Endothelial cell of umbilical vein (primary cell): ENCODE measurements around the gene TMF1. TPM values are rescaled to one million over a fixed set of nuclear protein-coding genes. Genes with fewer than 3 reads are reported as not detected.

Experiments
- BruUV-seq: library from RNA; stranded (reverse); fragments of 400-500 nt; replicated peaks from 2 replicates; lab custom pipeline; 2021; lab: Mats Ljungman, UMichigan
- CTCF ChIA-PET: fragments of 300-600, 350-600 bp; sonication (Branson Sonifier 250); formaldehyde crosslinking; loops from one replicate; lab custom pipeline; 2021; ENCODE audit warnings: antibody characterized with exemption, inconsistent platforms; lab: Charles Lee
- POLR2A ChIA-PET: fragments of 300-600, 350-600 bp; sonication (Branson Sonifier 250); formaldehyde crosslinking; loops from one replicate; lab custom pipeline; 2021; ENCODE audit warnings: antibody characterized with exemption, inconsistent platforms; lab: Charles Lee
- DNase-seq: peaks from one replicate; pipeline ENCODE4 v3.0.0-alpha.2; 2011; ENCODE audit warnings: low read depth, low spot score
- FAIRE-seq: peaks from 2 replicates; lab custom pipeline; 2011; peaks lifted over from hg19 to GRCh38; lab: Jason Lieb, UNC
- H2AFZ ChIP-seq: 2 replicates; pipeline ENCODE4 v1.6.0; 2012; ENCODE audit warnings: low read depth, low read length, control low read depth, inconsistent platforms
- H3K27ac ChIP-seq: 2 replicates; pipeline ENCODE4 v1.5.1; 2011; ENCODE audit warnings: low read depth, mild to moderate bottlenecking, control low read depth, low read length, moderate library complexity; ENCODE audit not compliant: insufficient read depth
- H3K27me3 ChIP-seq, 2 experiments: 2 replicates each; pipeline versions ENCODE4 v1.6.0 to v1.6.1; 2011; ENCODE audit warnings: low read length in 2 of 2, mixed read lengths in 1 of 2; ENCODE audit not compliant: control insufficient read depth in 2 of 2, insufficient read depth in 2 of 2
- H3K36me3 ChIP-seq, 2 experiments: 2 replicates in 1 of 2; 3 replicates in 1 of 2; pipeline ENCODE4 v1.5.1; 2011; ENCODE audit warnings: low read length in 2 of 2, mild to moderate bottlenecking in 1 of 2, moderate library complexity in 1 of 2; ENCODE audit not compliant: control insufficient read depth in 2 of 2, insufficient read depth in 2 of 2; ENCODE audit errors: extremely low read depth in 1 of 2
- H3K4me1 ChIP-seq: 3 replicates; pipeline ENCODE4 v1.5.1; 2011; ENCODE audit warnings: mild to moderate bottlenecking, low read length; ENCODE audit not compliant: control insufficient read depth, insufficient read depth; ENCODE audit errors: extremely low read depth
- H3K4me2 ChIP-seq: 2 replicates; pipeline ENCODE4 v1.6.1; 2011; ENCODE audit warnings: low read length, control low read depth, mixed read lengths; ENCODE audit not compliant: insufficient read depth
- H3K4me3 ChIP-seq, 3 experiments: fragments of 200-600 bp in 1 of 3; sonication (generic), shearing (Covaris generic) in 1 of 3; replicated peaks in 1 of 3; 2 replicates each; pipeline ENCODE4 v1.5.1; 2011 to 2016; ENCODE audit warnings: control low read depth in 3 of 3, low read length in 3 of 3, mild to moderate bottlenecking in 2 of 3, inconsistent platforms in 1 of 3, low read depth in 1 of 3, moderate library complexity in 1 of 3; ENCODE audit not compliant: insufficient read depth in 1 of 3
- H3K79me2 ChIP-seq: 2 replicates; pipeline ENCODE4 v1.6.0; 2012; ENCODE audit warnings: low read length, inconsistent platforms; ENCODE audit not compliant: control insufficient read depth, insufficient read depth
- H3K9ac ChIP-seq: replicated peaks from 2 replicates; pipeline ENCODE3; 2011; ENCODE audit warnings: low read length, control low read depth; ENCODE audit not compliant: insufficient read depth; ENCODE audit errors: extremely low read depth
- H3K9me1 ChIP-seq: replicated peaks from 3 replicates; pipeline ENCODE4 v1.6.0; 2011; ENCODE audit warnings: mild to moderate bottlenecking, low read length; ENCODE audit not compliant: control insufficient read depth, insufficient read depth; ENCODE audit errors: extremely low read depth
- H3K9me3 ChIP-seq: replicated peaks from 2 replicates; pipeline ENCODE4 v1.5.1; 2012; ENCODE audit warnings: low read length, inconsistent platforms; ENCODE audit not compliant: control insufficient read depth, insufficient read depth
- H4K20me1 ChIP-seq: replicated peaks from 2 replicates; pipeline ENCODE3; 2011; ENCODE audit warnings: mild to moderate bottlenecking, low read length; ENCODE audit not compliant: control insufficient read depth, insufficient read depth; ENCODE audit errors: extremely low read depth
- EZH2 ChIP-seq: IDR thresholded peaks from 2 replicates; pipeline ENCODE4 v1.6.1; 2012; ENCODE audit warnings: borderline replicate concordance, low read depth, mild to moderate bottlenecking, moderate library complexity, low read length, inconsistent platforms; ENCODE audit not compliant: severe bottlenecking
- FOS ChIP-seq: IDR thresholded peaks from 2 replicates; pipeline ENCODE4 v1.6.1; 2011; ENCODE audit warnings: mild to moderate bottlenecking, low read length, moderate library complexity, borderline replicate concordance; ENCODE audit not compliant: insufficient read depth
- GATA2 ChIP-seq: IDR thresholded peaks from 2 replicates; pipeline ENCODE4 v1.7.0; 2011; ENCODE audit warnings: low read depth, mild to moderate bottlenecking, moderate library complexity, mixed read lengths, low read length; ENCODE audit not compliant: insufficient read length, insufficient read depth
- JUN ChIP-seq: IDR thresholded peaks from 2 replicates; pipeline ENCODE4 v1.6.1; 2011; ENCODE audit warnings: borderline replicate concordance, low read depth; ENCODE audit not compliant: insufficient read length, insufficient read depth
- MYC ChIP-seq: IDR thresholded peaks from one replicate; pipeline ENCODE4 v1.6.1; 2011; ENCODE audit warnings: mild to moderate bottlenecking, low read depth, low read length
- POLR2A ChIP-seq: IDR thresholded peaks from 2 replicates; pipeline ENCODE4 v1.6.1; 2012; ENCODE audit warnings: low read depth, mild to moderate bottlenecking, control low read depth, low read length
- POLR2AphosphoS5 ChIP-seq: IDR thresholded peaks from 2 replicates; pipeline ENCODE4 v1.6.1; 2012; ENCODE audit warnings: low read depth, mild to moderate bottlenecking, control low read depth, low read length, moderate library complexity; ENCODE audit not compliant: insufficient read depth
- dilution Hi-C: fragments of 300-500 bp; cut with MboI; formaldehyde crosslinking; loops from one replicate; pipeline ENCODE4 v1.15.0; 2019; ENCODE audit warnings: low sequenced_read_pairs; ENCODE audit not compliant: extremely low pct_ligation_motif_present
- intact Hi-C: fragments of 100-400 bp; cut with micrococcal nuclease; formaldehyde crosslinking; loops from one replicate; pipeline ENCODE4 v1.10.0; 2022
- polyA plus RNA-seq, 4 experiments: library from polyadenylated mRNA; depleted of rRNA in 3 of 4; stranded (reverse) in 3 of 4; unstranded in 1 of 4; fragments of >200 nt; gene quantifications; 2 replicates each; pipeline versions ENCODE4 v1.2.1 to v1.2.3, GENCODE V29; 2011 to 2012; ENCODE audit warnings: missing spikeins in 1 of 4
- total RNA-seq: library from RNA; stranded (reverse); gene quantifications from 2 replicates; pipeline ENCODE4 v1.2.3, GENCODE V29; 2021
- TF ChIP-seq, protein P1 (sequence below), 2 donors: IDR thresholded peaks; 1 replicate in 1 of 2; 2 replicates in 1 of 2; pipeline ENCODE4 v1.5.1; 2011; ENCODE audit warnings: low read length in 2 of 2, mild to moderate bottlenecking in 2 of 2, moderate library complexity in 2 of 2, control low read depth in 1 of 2, inconsistent platforms in 1 of 2, low read depth in 1 of 2; ENCODE audit not compliant: insufficient read depth in 1 of 2; ENCODE audit errors: extremely low read depth in 1 of 2
- TF ChIP-seq, protein P2 (sequence below): IDR thresholded peaks from 2 replicates; pipeline ENCODE4 v1.6.1; 2011; ENCODE audit not compliant: insufficient read depth, insufficient read length

Gene TMF1
- total and polyA plus RNA-seq, 2 donors (not counting 3 experiments of a cell fraction or from before 2014, with no cell fraction given), result 3.7 to 32.7 TPM

DNA sequence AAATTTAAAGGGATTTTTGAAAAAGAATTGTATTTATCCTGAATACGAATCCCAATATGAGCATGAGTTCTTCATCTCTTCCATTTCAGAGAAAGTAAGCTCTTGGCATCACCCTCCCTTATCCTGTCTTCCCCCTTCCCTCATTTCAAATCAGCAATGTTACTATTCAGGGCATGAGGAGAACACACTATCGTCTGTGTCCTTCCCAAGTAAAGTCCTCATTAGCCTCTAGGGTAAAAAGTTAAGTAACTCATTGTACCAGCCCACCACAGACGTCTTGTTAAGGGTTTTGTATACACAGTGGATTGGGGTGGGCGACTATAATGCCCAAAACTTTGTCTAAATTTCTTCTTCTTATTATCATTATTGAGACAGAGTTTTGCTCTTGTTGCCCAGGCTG is 47.4 kb upstream of the TMF1 start:
- intact Hi-C loops (no loop called here), dilution Hi-C loops (no loop called here)
- H3K9me1 ChIP-seq, result no peaks in the 10 kb centered on the region
- ChIA-PET POLR2A (no interaction called here), CTCF (interaction anchor here (1.0 to 4.4 kb wide), 4 partner anchors 9 to 205 kb away, joined by 3 to 26 read pairs (median 4); no protein-coding TSS in a partner anchor)
- H3K4me1 ChIP-seq, result peaks cover 6% of the 10 kb centered on the region
- H3K9ac ChIP-seq, result no peak overlapping the region
- H3K4me2 ChIP-seq, result no peak overlapping the region
- peaks cover 41% of the 10 kb centered on the region for H3K79me2 ChIP-seq
- H2AFZ ChIP-seq, result no peak overlapping the region
- H3K4me3 ChIP-seq, result no peak overlapping the region
- no TSS peak for BruUV-seq
- no peaks in the 10 kb centered on the region for H3K27me3 ChIP-seq
- H3K9me3 ChIP-seq, result no peaks in the 10 kb centered on the region
- DNase-seq (no peak), FAIRE-seq (no peak)
- H4K20me1 ChIP-seq, result no peaks in the 10 kb centered on the region
- H3K27ac ChIP-seq, result no peak overlapping the region
- TF ChIP-seq, protein P1, sequence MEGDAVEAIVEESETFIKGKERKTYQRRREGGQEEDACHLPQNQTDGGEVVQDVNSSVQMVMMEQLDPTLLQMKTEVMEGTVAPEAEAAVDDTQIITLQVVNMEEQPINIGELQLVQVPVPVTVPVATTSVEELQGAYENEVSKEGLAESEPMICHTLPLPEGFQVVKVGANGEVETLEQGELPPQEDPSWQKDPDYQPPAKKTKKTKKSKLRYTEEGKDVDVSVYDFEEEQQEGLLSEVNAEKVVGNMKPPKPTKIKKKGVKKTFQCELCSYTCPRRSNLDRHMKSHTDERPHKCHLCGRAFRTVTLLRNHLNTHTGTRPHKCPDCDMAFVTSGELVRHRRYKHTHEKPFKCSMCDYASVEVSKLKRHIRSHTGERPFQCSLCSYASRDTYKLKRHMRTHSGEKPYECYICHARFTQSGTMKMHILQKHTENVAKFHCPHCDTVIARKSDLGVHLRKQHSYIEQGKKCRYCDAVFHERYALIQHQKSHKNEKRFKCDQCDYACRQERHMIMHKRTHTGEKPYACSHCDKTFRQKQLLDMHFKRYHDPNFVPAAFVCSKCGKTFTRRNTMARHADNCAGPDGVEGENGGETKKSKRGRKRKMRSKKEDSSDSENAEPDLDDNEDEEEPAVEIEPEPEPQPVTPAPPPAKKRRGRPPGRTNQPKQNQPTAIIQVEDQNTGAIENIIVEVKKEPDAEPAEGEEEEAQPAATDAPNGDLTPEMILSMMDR (IDR thresholded peaks at IDR 0.05; ENCODE audit: extremely low read depth in 1 of 2, insufficient read depth in 1 of 2, low read depth in 1 of 2, low read length in 2 of 2), result no peak
- TF ChIP-seq, protein P2, sequence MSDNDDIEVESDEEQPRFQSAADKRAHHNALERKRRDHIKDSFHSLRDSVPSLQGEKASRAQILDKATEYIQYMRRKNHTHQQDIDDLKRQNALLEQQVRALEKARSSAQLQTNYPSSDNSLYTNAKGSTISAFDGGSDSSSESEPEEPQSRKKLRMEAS, result no peak
- TF ChIP-seq EZH2, result no peak
- TF ChIP-seq GATA2, result no peak
- no peak for TF ChIP-seq FOS
- no peak for TF ChIP-seq MYC
- TF ChIP-seq JUN, result no peak
- no peak for TF ChIP-seq POLR2AphosphoS5
- no peak for TF ChIP-seq POLR2A
- H3K36me3 ChIP-seq, result peaks cover 11 to 14% of the 10 kb centered on the region in 2 experiments
